ENCODE data around the gene HEYL. TPM values are rescaled to one million over a fixed set of nuclear protein-coding genes. Genes with fewer than 3 reads are reported as not detected.

Gene HEYL
- total RNA-seq, 1 experiment from 2014 or later, result 8.8 TPM

DNA sequence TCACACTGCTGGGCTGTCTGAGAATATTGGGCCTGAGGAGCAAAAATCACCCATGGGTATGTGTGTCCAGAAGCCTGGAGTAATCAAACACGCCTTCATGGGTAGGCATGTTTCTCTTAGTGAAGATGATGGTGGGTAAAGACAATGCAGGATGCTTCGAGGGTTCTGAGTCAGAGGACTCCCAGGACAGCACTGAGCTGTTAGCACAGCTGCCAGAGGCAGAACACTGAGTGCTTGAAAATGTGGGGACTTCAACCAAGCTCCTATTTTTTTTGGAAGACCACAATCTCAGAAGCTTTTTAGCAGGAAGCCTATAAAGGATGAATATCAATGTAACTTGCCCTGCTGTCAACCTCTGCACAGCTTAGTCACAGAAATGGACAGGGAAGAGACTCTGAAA, 40.4 kb upstream of the HEYL start:
- H3K27me3 ChIP-seq (ENCODE audit: insufficient read depth, low read length), result no peaks in the 10 kb centered on the region
- POLR2A ChIA-PET, result no interaction called here
- no peak overlapping the region for H3K27ac ChIP-seq (ENCODE audit: low read depth, low read length)
- no peak overlapping the region for H3K4me3 ChIP-seq (replicated peaks in 1 of 2; ENCODE audit: low read depth in 1 of 2, low read length in 2 of 2)
- intact Hi-C loops (cut with micrococcal nuclease), result no loop called here
- H3K9me2 ChIP-seq (ENCODE audit: insufficient read depth), result no peaks in the 10 kb centered on the region
- no peak overlapping the region for H2AFZ ChIP-seq (ENCODE audit: low read depth, low read length, poor library complexity, severe bottlenecking)
- no peak overlapping the region for H3K9ac ChIP-seq (ENCODE audit: low read length)
- no peaks in the 10 kb centered on the region for H3K9me3 ChIP-seq (ENCODE audit: control insufficient read depth in 1 of 2, insufficient read depth in 1 of 2, low read depth in 1 of 2, low read length in 2 of 2)
- DNase-seq (ENCODE audit: low read depth, low spot score), result no peak
- no TSS peak for BruUV-seq (replicated peaks)
- no peaks in the 10 kb centered on the region for H3K79me2 ChIP-seq (ENCODE audit: insufficient read depth, low read length)
- TF ChIP-seq SP1 (IDR thresholded peaks at IDR 0.05; ENCODE audit: low read depth) (no peak), CEBPB (IDR thresholded peaks at IDR 0.05; ENCODE audit: low read depth) (no peak), POLR2AphosphoS5 (IDR thresholded peaks at IDR 0.05; ENCODE audit: low read depth, low read length) (no peak), JUND (IDR thresholded peaks at IDR 0.05) (no peak), ZNF274 (IDR thresholded peaks at IDR 0.05; ENCODE audit: low read depth, low read length) (no peak), EZH2phosphoT487 (IDR thresholded peaks at IDR 0.05; ENCODE audit: borderline replicate concordance) (no peak), YY1 (IDR thresholded peaks at IDR 0.05; ENCODE audit: extremely low read depth, insufficient replicate concordance, low read depth, low read length) (no peak), EZH2 (IDR thresholded peaks at IDR 0.05) (no peak), CBX3 (IDR thresholded peaks at IDR 0.05; ENCODE audit: low read depth) (no peak), SRF (IDR thresholded peaks at IDR 0.05; ENCODE audit: low read depth) (no peak), ELF1 (IDR thresholded peaks at IDR 0.05; ENCODE audit: borderline replicate concordance, low read depth) (no peak), ZFX (IDR thresholded peaks at IDR 0.05) (no peak), EGR1 (IDR thresholded peaks at IDR 0.05; ENCODE audit: low read depth) (no peak)
- TF ChIP-seq, protein P1, sequence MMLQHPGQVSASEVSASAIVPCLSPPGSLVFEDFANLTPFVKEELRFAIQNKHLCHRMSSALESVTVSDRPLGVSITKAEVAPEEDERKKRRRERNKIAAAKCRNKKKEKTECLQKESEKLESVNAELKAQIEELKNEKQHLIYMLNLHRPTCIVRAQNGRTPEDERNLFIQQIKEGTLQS (IDR thresholded peaks at IDR 0.05), result no peak
- TF ChIP-seq, protein P2, sequence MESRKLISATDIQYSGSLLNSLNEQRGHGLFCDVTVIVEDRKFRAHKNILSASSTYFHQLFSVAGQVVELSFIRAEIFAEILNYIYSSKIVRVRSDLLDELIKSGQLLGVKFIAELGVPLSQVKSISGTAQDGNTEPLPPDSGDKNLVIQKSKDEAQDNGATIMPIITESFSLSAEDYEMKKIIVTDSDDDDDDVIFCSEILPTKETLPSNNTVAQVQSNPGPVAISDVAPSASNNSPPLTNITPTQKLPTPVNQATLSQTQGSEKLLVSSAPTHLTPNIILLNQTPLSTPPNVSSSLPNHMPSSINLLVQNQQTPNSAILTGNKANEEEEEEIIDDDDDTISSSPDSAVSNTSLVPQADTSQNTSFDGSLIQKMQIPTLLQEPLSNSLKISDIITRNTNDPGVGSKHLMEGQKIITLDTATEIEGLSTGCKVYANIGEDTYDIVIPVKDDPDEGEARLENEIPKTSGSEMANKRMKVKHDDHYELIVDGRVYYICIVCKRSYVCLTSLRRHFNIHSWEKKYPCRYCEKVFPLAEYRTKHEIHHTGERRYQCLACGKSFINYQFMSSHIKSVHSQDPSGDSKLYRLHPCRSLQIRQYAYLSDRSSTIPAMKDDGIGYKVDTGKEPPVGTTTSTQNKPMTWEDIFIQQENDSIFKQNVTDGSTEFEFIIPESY (IDR thresholded peaks at IDR 0.05; ENCODE audit: extremely low read depth, insufficient replicate concordance, low read length), result no peak
- peaks cover 0 to 9% of the 10 kb centered on the region in 2 experiments; a peak in 1 of 4 replicates for H3K4me1 ChIP-seq (ENCODE audit: control insufficient read depth in 1 of 2, insufficient read depth in 2 of 2, low read length in 2 of 2)
- no peak overlapping the region for H3K4me2 ChIP-seq (ENCODE audit: low read length)
- no peak for ATAC-seq
- CTCF ChIA-PET, result no interaction called here
- no peaks in the 10 kb centered on the region for H3K36me3 ChIP-seq (ENCODE audit: control insufficient read depth in 1 of 2, insufficient read depth in 2 of 2, low read length in 2 of 2)
- H4K20me1 ChIP-seq (ENCODE audit: insufficient read depth), result no peaks in the 10 kb centered on the region
- RAD21 ChIA-PET (ENCODE audit: low non-redundant PET in 1 of 2, low total read pairs in 2 of 2, uncharacterized antibody in 2 of 2, unreplicated experiment in 2 of 2), result no interaction called here

Measured in HCT116 (cell line).